ENCODE measurements around the gene UBR4. TPM values are rescaled to one million over a fixed set of nuclear protein-coding genes. Genes with fewer than 3 reads are reported as not detected.

The UBR4 gene
- total and polyA plus RNA-seq, 10 of the 15 experiments (the other 5 are each of a cell fraction or from before 2014, with no cell fraction given) = 34.2 to 124 (median 56.2) TPM

DNA sequence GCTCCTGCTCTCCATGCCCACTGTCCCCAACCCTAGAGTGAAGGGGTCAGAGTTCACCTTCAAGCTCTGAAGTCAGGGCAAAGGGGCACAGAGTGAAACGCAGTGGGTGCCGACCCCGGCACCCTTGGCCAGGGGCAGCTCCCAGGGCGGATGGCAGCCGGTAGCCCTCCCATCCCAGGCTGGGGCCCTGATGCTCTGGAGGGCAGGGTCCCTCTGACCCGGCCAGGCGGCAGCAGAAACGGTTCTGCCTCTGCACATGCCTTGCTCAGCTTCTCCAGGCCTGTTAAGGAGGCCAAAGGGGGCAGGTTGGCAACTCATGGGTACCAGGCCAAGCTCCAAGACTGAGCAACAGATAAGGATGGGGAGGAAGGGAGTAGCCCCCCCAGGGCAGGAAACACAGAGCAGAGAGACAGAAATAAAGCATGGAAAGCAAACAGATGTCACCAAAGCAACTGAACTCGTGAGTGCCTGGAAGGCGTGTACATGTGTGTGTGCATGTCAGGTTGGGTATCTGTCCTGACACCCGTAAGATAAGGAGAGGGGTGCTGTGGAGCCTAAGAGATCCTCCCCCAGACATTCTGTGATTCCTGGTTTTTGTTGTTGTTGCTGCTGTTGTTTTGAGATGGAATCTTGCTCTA is 141.3 kb downstream of the UBR4 start:
- ChIA-PET SMC1A (ENCODE audit: uncharacterized antibody, unreplicated experiment) (no interaction called here), RAD21 (ENCODE audit: unreplicated experiment) (no interaction called here), CTCF (no interaction called here), POLR2A (no interaction called here)
- in situ Hi-C loops (cut with MboI) (no loop called here), intact Hi-C loops (cut with micrococcal nuclease; ENCODE audit: unreplicated experiment) (no loop called here)
- DNase-seq (ENCODE audit: low read depth, low spot score) (no peak), ATAC-seq (no peak), FAIRE-seq (no peak)
- Histone ChIP-seq H3K4me1 (ENCODE audit: control insufficient read depth, insufficient read depth, low read length) (no peaks in the 10 kb centered on the region), H3K27me3 (replicated peaks in 1 of 2; ENCODE audit: control insufficient read depth in 2 of 2, insufficient read depth in 2 of 2, low read length in 1 of 2) (no peaks in the 10 kb centered on the region), H2AFZ (ENCODE audit: control insufficient read depth, low read depth, low read length) (no peak overlapping the region), H3K27ac (ENCODE audit: control insufficient read depth, insufficient read depth) (no peak overlapping the region), H3K4me3 (no peak overlapping the region), H3K79me2 (ENCODE audit: control insufficient read depth, insufficient read depth, low read length) (no peaks in the 10 kb centered on the region), H4K20me1 (ENCODE audit: control insufficient read depth, insufficient read depth) (no peaks in the 10 kb centered on the region), H3K4me2 (ENCODE audit: control insufficient read depth, insufficient read depth) (no peak overlapping the region), H3K36me3 (ENCODE audit: control insufficient read depth in 2 of 2, insufficient read depth in 2 of 2, low read length in 1 of 2) (peaks cover 0 to 6% of the 10 kb centered on the region in 2 experiments; a peak in 2 of 4 replicates), H3K9me3 (replicated peaks; ENCODE audit: control insufficient read depth, insufficient read depth, low read length) (no peaks in the 10 kb centered on the region), H3K9ac (ENCODE audit: control insufficient read depth, insufficient read depth, low read length) (no peak overlapping the region)
- no TSS peak for BruUV-seq (replicated peaks)
- WGBS (ENCODE audit: insufficient coverage, insufficient replicate concordance, low lambda C conversion rate, missing lambda C conversion rate) = 42% methylated on average over 11 of the region's 11 CpGs
- no peak for TF ChIP-seq POLR2A (IDR thresholded peaks at IDR 0.05; ENCODE audit: low read depth, low read length)
- no peak for TF ChIP-seq RAD51 (IDR thresholded peaks at IDR 0.05)
- no peak for TF ChIP-seq CBX5 (IDR thresholded peaks at IDR 0.05; ENCODE audit: low read depth)
- no peak for TF ChIP-seq CREB1 (IDR thresholded peaks at IDR 0.05; ENCODE audit: low read depth)
- TF ChIP-seq SUPT20H (IDR thresholded peaks at IDR 0.05; ENCODE audit: borderline replicate concordance, control insufficient read depth, low read depth, low read length) = no peak
- TF ChIP-seq MXI1 (IDR thresholded peaks at IDR 0.05; ENCODE audit: low read depth, low read length) = no peak

DNA sequence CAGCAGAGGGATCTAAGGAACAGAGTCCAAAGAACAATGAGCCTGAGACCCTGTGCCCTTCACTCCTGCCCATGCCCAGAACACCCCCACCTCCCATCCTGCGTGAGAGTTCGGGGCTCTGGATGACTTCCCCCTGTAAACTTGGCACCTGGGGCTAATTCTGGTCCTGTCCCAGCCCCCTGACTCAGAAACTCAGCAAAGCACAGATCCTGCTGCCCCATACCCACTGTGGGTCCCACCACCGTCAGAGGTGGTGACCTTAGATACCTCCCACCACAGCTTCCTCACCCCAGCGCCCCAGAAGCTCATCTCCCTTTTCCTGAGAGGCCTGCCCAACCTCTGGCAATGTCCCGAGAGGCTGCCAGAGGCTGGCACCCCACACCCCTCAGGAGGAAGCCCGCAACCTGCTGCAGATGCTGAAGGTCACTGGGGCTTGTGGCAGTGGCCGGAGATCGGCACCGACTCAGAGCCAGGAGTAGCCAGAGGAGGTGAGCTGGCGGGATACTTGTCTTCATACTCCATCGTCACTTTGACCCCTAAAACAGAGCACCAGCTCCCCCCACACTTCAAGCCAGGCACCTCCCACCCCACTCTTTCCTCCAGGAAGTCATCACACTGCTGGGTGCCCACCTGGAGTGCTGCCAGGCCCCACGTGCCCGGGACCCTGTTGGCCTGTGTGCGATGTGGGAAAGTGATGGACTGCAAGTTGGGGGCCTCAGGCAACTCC is 142.0 kb downstream of the UBR4 start:
- no peaks in the 10 kb centered on the region for H4K20me1 ChIP-seq (ENCODE audit: control insufficient read depth, insufficient read depth)
- BruUV-seq (replicated peaks) = no TSS peak
- H3K27ac ChIP-seq (ENCODE audit: control insufficient read depth, insufficient read depth) = no peak overlapping the region
- intact Hi-C loops (cut with micrococcal nuclease; ENCODE audit: unreplicated experiment) = no loop called here
- H3K4me3 ChIP-seq = no peak overlapping the region
- FAIRE-seq (no peak), DNase-seq (ENCODE audit: low read depth, low spot score) (no peak), ATAC-seq (no peak)
- ChIA-PET RAD21 (ENCODE audit: unreplicated experiment) (no interaction called here), SMC1A (ENCODE audit: uncharacterized antibody, unreplicated experiment) (interaction anchor here (0.7 kb wide), 1 partner anchor 59 kb away, joined by 3 read pairs; no protein-coding TSS in a partner anchor), POLR2A (no interaction called here), CTCF (no interaction called here)
- H2AFZ ChIP-seq (ENCODE audit: control insufficient read depth, low read depth, low read length) = no peak overlapping the region
- no peak overlapping the region for H3K9ac ChIP-seq (ENCODE audit: control insufficient read depth, insufficient read depth, low read length)
- no peaks in the 10 kb centered on the region for H3K79me2 ChIP-seq (ENCODE audit: control insufficient read depth, insufficient read depth, low read length)
- no peaks in the 10 kb centered on the region for H3K9me3 ChIP-seq (replicated peaks; ENCODE audit: control insufficient read depth, insufficient read depth, low read length)
- H3K4me1 ChIP-seq (ENCODE audit: control insufficient read depth, insufficient read depth, low read length) = no peaks in the 10 kb centered on the region
- 33% methylated on average over 14 of the region's 14 CpGs for WGBS (ENCODE audit: insufficient coverage, insufficient replicate concordance, low lambda C conversion rate, missing lambda C conversion rate)
- H3K27me3 ChIP-seq (replicated peaks in 1 of 2; ENCODE audit: control insufficient read depth in 2 of 2, insufficient read depth in 2 of 2, low read length in 1 of 2) = no peaks in the 10 kb centered on the region
- in situ Hi-C loops (cut with MboI) = no loop called here
- H3K36me3 ChIP-seq (ENCODE audit: control insufficient read depth in 2 of 2, insufficient read depth in 2 of 2, low read length in 1 of 2) = peaks cover 0 to 2% of the 10 kb centered on the region in 2 experiments; a peak in 2 of 4 replicates
- H3K4me2 ChIP-seq (ENCODE audit: control insufficient read depth, insufficient read depth) = no peak overlapping the region
- TF ChIP-seq EP300 (IDR thresholded peaks at IDR 0.05; ENCODE audit: borderline replicate concordance in 1 of 2, control insufficient read depth in 1 of 2, low read depth in 2 of 2, low read length in 2 of 2) = no peak
- no peak for TF ChIP-seq CBFB (IDR thresholded peaks at IDR 0.05; ENCODE audit: low read depth)
- no peak for TF ChIP-seq ZBTB4 (CRISPR knock-in tag; IDR thresholded peaks at IDR 0.05)
- no peak for TF ChIP-seq RFX5 (IDR thresholded peaks at IDR 0.05; ENCODE audit: low read depth, low read length)
- no peak for TF ChIP-seq IKZF1 (conservative IDR thresholded peaks at IDR 0.05)
- no peak for TF ChIP-seq SKIL (IDR thresholded peaks at IDR 0.05; ENCODE audit: low read depth, poor library complexity, severe bottlenecking)

Measured in GM12878 (cell line).